NCI-H1436 (cell line): Measurements from ENCODE around the gene HUWE1.

Experiments used
- DNase-seq: peaks from one replicate; lab custom pipeline; 2025; lab: John Stamatoyannopoulos, UW

HUWE1 gene

DNA sequence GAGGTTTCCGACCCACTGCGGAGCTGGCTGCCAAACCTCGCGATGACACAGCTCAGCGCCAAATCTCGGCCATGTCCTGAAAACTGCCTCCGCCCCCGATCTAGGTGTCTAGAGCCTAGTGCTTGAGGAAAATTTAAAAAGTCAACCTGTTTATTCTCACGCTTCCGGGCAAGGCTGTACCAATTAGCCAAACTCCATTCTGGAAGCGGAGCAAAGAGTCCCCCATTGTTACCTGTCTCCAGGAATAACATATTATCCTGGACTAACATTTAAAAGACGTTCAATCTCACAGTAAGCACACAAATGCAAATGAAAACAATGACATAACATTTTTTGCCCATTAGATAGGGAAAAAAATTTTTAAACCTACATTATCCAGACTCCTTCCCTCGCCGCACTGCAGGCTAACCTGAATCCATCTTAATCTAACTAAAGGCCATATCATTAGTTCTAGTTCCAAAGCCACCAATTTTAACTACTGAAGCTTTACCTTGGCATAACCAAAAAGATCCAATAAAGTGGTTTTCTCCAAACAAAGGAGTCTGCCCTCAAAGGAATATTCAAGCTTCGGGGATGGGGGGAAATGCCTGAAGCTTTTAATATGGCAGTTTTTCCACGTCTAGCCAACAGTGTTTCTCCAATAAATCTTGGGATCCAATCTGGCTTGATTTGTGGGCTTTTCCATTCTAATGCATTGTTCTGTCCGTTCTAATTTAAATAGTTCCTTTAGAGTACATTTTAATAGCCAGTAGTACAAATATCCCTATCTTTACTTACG is 1.9 kb downstream of the HUWE1 start:
- DNase-seq, result no peak

DNA sequence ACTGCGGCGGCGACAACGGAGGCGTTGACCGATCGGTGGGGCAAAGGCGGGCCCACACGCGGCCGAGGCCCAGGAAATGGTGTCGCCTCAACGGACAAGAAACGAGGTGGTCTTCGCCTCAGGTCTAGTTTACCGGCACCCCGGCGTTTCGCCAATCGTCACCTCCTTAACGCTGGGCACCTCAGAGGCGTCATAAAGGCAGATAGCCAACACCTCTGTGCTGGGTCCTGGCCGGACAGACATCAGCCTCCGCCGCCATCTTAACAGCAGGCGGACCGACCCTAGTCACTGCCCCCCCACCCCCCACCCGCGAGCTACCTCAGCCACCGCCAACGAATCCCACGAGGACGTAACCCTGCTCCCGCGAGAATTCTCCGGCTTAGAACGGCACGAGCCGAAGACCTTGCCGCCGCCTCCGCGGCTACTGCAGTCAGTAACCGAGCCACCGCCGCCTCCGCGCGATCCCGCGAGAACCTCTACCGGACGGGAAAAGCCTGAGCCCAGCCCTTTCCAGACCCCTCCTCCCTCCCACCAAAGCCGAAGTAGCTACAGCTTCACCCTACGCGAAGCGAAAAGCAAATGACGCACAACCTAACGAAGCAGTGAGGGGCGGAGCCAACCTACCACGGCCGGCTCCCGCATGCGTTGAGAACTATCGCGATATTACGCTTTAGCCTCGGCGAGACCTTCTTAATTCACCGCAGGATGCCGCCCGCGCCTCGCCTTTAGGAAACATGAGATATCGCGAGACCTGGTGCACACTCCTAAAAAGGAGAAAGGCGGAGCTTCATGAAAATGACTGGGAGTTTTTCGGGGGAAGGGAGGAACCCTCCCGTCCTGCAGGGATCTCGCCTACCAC is 2.7 kb downstream of the HUWE1 start:
- DNase-seq, result peak; percentile 100

DNA sequence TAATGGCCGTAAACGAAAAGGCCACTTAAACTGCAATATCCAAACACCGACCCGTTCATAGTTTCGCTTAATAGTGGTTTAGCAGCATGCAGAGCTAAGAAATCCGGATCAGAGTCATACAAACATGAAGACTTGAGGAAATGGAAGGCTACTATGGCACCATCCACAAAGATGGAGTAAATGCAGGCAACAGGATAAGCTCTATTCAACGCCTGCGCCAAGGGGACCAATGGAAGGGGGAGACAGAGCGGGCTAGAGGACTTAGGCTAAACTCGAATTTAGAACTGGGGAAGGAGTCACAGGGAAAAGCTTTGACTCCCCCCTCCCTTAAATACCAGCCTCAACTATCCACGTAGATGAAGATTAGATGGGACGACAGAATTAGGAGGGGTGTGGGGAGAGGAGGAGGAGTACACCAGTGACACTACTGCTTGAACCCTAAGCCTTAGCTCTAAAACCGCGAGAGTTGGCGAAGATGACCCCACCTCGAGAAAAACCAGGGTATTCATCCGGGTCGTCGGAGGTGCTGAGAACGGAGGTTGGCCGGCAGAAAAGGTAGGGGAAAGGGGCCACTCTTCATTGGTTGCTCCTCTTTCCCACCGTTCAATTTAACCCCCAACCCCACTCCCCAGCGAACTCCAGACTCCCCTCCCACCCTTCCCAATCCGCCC is 3.5 kb downstream of the HUWE1 start:
- DNase-seq, result peak; percentile 67

DNA sequence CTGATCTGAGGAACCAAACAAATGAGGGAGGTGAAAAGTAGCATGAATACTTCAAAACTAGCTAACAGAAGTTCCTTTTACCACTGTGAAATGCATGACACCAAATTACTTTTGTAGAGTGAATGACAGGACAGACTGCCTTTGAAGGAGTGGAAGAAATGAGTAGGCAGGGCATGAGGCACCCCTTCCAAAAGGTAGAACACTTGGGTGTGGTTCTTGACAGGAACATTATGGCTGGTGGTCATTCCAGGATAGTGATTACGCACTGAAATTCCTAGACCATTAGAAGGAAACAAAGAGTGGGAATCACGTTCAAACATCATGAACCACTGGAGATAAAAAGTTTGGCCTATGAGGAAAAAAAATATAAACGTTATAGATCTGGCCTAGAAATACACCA is 4.9 kb downstream of the HUWE1 start:
- DNase-seq, result no peak

DNA sequence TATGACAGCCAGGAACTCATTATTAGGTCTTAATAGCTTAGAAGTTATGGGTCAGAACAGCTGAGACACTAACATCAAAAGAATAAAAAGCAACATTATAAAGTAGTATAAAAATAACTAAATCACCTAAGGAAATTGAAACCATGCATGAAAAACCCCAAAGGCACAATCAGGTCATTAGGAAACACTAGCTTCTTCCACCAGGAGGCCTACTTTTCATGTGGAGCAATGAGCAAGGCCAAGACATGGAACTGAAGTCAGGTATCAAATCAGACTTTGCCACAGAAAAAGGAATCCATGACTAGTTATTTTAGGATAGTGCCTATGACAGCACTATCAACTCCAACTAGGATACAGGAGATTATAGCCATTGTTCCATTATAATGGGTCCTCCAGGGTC is 7.9 kb downstream of the HUWE1 start:
- DNase-seq, result no peak

DNA sequence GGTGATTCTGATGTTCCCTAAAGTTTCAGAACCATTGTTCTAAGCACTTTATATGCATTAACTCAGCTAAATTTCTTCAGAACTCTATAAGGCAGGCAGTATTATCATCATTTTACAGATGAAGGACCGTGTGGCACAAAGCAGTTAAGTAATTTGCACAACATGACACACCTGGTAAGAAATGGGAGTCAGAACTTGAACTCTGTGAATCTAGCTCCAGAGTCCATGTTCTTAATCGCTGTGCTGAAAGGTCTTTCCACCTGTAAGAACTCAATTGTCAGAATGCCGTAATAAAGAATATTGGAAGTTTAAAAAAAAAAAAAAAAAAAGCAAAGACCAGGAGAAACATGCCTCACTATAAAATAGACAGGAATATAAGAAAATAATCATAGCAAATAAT is 9.2 kb downstream of the HUWE1 start:
- DNase-seq, result no peak

DNA sequence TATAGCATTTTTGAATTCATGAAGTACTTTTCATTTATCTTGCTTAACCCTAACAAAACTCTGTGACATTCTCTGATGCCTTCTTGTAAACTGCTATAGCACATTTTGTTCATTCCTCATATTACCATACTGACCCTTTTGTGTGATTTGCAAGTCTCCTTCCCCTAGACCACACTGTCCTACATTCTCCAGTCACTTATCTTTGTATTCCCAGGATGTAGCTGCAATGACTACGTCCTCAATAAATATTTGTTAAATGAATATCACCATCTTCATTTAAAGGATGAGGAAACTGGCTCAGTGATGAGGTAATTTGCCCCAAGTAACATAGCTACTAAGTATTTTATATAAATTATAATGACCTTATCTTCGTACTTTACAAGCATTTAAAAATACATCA is 11.9 kb downstream of the HUWE1 start:
- no peak for DNase-seq

DNA sequence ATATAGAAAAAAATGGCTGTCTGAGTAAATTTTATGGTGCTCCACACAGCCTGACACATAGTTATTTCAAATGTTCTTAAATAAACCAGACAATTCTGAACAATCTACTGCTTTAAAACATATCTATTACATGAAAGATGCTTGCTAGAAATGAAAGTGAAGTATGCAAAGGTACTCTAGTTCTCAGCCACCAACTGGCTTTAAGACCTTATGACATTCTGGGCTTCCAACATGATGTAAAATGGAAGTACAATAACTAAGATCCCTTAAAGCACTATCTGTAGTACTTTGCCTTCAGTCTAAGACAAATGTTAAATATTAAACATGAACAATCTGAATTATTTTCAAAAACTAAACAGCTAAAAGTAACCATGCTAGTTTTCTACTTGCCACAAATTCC is 17.3 kb downstream of the HUWE1 start:
- no peak for DNase-seq

DNA sequence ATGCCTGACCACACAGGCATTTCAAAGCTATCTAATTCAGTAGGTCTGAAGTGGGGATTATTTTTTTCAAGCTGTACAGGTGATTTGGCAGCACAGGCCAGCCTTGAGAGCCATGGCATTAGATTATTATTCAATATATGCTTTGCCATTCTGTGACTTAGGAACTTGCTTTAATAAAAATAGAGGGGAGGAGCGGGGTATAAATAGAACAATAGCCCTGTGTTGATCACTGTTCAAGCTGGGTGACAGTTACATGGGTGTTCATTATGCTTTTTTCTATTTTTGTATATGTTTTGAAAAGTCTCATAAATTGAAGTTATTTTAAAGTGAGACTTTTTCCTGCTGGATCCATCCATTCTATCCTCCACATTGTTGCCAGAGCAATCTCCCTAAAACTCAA is 20.3 kb downstream of the HUWE1 start:
- no peak for DNase-seq

DNA sequence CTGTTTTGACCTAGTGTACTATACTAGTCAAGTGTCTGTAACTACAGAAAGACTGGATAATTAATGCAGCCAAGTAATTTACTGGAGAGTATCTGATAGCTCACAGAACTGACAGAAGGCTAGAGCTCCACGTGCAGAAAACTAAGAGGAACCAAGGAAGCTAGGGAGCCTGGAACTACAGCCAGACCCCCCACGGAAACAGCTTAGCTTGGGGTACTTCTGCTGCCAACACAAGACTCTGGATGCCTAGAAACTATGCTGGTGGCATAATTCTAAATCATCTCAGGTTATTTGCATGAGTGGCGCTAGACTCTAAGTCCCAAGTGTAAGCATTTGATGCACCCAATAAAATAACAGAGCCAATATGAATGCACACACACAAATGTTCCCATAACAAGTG is 26.5 kb downstream of the HUWE1 start:
- no peak for DNase-seq

DNA sequence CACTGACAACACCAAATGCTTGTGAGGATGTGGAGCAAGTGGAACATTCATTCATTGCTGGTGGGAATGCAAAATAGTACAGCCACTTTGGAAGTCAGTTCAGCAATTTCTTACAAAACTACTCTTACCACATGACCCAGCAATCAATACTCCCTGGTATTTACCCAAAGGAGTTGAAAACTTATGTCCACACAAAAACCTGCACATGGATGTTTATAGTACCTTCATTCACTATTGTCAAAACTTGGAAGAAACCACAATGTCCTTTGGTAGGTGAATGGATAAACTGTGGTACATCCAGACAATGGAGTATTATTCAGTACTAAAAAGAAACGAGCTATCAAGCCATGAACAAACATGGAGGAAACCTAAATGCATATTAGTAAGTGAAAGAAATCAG is 27.5 kb downstream of the HUWE1 start:
- no peak for DNase-seq

DNA sequence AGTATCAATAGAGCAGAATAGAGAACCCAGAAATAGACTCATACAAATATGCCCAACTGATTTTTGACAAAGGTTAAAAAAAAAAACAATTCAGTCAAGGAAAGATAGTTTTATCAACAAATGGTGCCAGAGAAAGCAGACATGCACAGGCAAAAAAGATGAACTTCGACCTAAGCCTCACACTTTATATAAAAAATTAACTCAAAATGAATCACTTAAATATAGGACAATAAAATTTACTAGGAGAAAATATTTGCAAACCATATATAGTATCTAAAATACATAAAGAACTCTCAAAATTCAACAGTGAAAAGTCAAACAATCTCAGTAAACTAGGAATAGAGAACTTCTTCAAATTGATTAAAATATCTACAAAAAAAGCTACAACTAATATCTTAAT is 29.7 kb downstream of the HUWE1 start:
- no peak for DNase-seq

DNA sequence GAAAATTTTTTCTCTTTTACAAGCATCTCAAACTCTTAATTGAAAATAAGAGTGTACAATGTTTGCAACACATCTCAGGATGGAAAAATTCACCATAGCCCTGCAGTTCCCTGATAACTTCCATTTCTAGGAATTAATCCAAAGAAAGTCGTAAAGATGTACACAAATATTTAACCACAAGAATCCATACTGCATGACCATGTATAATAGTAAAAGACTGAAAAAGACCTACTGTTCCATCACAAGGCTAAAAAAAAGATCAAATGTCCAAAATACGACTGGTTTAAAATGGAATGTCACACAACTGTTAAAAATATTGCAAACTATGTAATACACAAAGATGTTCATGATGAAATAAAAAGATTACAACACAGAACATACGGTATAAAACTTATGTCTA is 32.1 kb downstream of the HUWE1 start:
- DNase-seq, result no peak

DNA sequence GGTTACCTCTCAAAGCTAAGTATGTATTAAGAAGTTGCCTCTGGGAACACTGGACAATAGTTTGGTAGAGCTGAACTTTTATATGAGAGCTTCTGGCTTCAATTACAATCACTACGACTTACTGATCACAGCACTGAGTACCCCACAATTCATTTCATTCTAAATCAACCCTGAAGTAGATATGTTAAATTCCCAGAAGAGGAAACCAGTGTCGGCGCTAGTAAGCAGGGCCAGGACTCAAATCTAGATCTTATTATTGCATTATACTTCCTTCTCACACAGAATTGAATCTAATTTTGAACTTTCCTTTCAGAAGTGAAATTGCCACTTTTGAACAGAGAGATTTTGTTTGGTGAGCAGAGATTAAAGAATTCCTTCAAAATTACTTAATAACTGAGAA is 41.8 kb downstream of the HUWE1 start:
- no peak for DNase-seq

DNA sequence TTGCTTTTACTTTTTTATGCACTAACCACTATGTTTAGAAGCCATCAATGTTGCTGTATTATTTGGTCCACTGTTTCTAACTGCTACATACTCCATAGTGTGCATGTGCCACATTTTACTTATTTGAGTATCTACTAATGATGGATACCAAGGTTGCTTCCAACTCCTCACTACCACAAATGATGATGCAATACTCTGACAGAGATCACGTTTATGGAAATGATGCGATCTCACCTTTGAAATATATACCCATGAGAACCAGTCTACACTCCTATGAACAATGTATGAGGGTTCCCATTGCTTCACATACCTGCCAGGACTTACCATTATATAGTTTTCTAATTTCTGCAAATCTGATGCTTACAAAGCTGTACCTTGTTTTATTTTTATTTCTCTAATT is 44.2 kb downstream of the HUWE1 start:
- no peak for DNase-seq

DNA sequence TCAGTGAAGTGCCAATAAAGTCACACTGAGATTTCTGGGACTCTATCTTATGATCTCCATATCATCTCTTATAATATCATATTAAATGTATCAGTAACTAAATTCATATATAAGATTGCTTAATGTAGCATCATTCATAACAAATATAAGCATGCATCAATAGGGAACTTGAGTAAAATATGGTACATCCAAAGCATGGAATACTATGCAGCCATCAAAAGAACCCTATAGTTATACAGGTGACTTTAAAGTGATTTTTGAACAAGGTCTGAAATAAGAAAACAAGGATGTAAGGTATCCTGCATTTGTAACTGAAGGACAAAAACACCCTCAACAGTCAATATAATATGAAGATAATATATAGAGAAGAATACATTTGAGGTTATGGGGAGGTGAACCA is 47.3 kb downstream of the HUWE1 start:
- DNase-seq, result no peak

DNA sequence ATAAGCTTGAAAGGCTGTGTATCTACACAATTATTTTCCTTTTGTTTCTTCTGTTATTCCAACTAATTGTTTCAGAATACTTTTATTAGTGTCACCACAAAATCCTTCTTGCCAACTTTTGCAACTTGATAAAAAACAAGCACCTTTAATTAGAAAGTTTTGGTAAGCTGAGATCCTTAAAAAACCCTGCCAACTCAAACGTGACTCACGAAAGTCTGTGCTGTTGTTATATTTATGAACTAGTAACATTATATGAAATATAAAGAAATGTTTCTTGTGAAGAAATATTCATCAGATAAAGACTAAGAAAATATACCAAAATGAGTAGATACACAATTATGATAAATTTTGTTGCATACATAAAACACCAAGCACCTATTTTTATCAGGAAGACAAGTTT is 49.0 kb downstream of the HUWE1 start:
- DNase-seq, result no peak

DNA sequence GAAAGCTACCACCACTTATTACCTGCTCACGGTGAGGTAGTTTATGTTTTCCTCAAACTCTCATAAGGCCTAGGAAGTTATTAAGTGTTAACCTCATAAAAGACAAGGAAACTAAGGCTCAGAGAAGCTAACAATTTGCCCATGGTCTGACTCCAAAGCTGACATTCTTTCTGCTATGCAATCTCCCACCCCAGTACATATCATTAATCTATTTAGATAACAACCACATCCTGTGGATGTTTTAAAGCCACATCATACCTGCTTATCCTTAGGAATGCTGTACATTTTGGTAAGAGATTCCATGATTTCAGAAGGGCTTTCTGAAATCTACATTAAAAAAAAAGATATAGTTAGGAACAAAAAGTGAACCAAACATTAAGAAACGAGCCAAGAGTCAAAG is 55.4 kb downstream of the HUWE1 start:
- DNase-seq, result no peak

DNA sequence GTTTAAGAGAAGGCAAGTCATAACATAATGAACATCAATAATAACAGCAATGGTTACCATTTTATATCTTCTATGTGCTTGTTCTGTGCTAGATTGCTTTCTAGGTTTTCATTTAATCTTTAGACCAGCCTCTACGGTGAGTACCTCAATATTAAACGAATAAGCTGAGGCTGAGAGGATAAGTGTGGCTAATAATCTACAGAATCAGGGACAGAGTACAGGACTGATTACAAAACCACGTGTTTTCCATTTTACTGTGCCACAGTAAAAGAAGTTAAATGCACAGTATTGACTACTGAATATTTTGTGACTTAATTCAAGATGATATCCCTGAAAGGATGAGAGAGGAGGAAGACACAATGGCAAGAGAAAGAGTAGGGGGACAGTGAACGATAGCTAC is 56.3 kb downstream of the HUWE1 start:
- DNase-seq, result no peak

DNA sequence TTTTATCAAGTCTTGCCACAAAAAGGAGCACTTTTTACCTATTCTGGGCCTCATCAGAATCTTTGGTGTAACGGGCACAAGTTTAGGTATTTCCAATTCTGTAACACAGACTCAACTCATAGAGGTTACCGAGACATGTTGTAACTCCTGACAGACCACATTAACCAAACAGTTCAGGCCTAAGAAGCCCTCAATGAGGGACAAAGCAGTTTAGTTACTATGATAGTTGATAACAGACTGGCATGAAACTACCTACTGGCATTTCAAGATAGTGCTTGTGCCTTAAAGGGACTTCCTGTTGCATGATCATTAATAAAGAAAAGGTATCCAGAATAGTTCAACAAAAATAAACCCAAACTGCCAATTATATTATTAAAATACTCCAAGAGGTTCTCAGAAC is 64.1 kb downstream of the HUWE1 start:
- DNase-seq, result no peak

DNA sequence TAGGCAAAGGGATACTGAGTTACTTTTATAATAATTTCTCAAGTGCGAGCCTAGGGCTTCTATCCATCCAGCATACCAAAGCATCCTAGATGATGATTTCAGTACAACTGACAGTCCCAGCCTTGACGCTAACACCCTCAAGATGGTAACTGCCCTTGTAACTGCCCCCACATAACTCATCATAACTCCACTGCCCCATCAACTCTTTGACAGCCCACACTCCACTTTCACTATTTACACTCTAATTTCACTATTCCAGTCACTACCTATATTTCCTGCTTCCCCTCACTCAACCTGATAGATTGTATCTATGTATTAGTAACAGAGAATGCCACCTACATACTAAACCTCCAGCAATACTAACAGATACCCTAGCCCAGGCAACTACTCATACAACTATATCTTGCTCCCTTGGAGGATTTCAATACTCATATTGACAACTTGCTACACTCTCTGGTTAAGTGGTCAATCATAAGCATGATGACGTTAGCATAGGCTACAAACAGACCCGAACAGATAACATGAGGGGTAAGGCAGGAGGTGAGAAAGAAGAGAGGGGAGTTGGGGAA is 65.0 kb downstream of the HUWE1 start:
- DNase-seq, result no peak

DNA sequence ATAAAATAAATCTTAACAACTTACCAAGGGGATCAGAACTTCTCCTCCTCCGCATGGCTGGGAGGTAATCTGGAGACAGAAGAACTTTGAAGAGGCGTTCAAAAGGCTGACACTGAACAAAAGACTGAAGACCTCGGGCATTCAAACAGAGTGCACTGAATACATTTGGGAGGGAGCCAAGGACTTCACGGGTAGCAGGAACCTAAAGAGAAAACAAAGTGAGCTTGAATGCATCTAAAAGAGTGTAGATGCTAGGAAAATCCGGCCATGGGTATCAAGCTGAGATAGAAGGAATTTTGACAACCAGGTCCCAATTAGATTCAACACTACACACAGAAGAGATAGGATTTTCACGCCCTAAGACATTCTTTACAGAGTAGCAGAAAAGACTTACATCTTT is 69.6 kb downstream of the HUWE1 start:
- DNase-seq, result no peak

DNA sequence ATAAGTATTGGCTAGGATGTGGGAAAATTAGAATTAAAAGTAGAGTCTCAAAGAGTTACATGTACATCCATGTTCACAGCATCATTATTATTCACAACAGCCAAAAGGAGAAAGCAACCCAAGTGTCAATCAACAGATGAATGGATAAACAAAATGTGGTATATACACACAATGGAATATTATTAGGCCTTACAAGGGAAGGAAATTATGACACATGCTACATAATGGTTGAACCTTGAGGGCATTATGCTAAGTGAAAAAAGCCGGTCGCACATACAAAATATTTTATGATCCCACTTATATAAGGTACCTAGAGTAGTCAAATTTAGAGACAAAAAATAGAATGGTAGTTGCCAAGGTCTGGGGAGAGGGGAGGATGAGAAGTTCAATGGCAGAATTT is 80.1 kb downstream of the HUWE1 start:
- no peak for DNase-seq
